GM23338 (cell line): Measurements from ENCODE around the gene NPLOC4. TPM values are rescaled to one million over a fixed set of nuclear protein-coding genes. Genes with fewer than 3 reads are reported as not detected.

Experiments
- ATAC-seq: fragments of 200-7000 bp; cut with Tn5 transposase; 3 replicates; pipeline ENCODE4 v1.9.1; 2020
- DNase-seq: peaks from one replicate; pipeline ENCODE4 v3.0.0-alpha.2; 2015; ENCODE audit warnings: low spot score
- H2AFZ ChIP-seq: fragments of 200-600 bp; sonication (generic); 2 replicates; pipeline ENCODE4 v1.8.0; 2016; ENCODE audit warnings: antibody characterized with exemption, mild to moderate bottlenecking, moderate library complexity
- H3F3A ChIP-seq: fragments of 200-600 bp; sonication (generic); replicated peaks from 2 replicates; pipeline ENCODE4 v1.8.0; 2017; ENCODE audit warnings: antibody characterized with exemption, mixed run types, low read depth
- H3K27ac ChIP-seq: fragments of 200-600 bp; sonication (generic); 2 replicates; pipeline ENCODE4 v1.6.1; 2016; ENCODE audit warnings: low read depth
- H3K27me3 ChIP-seq: fragments of 200-600 bp; sonication (generic); 2 replicates; pipeline ENCODE4 v1.8.0; 2016; ENCODE audit warnings: mild to moderate bottlenecking, mixed run types, moderate library complexity; ENCODE audit not compliant: insufficient read depth
- H3K36me3 ChIP-seq: fragments of 200-600 bp; sonication (generic); 2 replicates; pipeline ENCODE4 v1.8.0; 2016; ENCODE audit warnings: mild to moderate bottlenecking; ENCODE audit not compliant: insufficient read depth
- H3K4me1 ChIP-seq: fragments of 200-600 bp; sonication (generic); 2 replicates; pipeline ENCODE4 v1.8.0; 2016; ENCODE audit warnings: mild to moderate bottlenecking, moderate library complexity; ENCODE audit not compliant: insufficient read depth
- H3K4me2 ChIP-seq: fragments of 200-600 bp; sonication (generic); 2 replicates; pipeline ENCODE4 v1.7.1; 2017; ENCODE audit warnings: mixed run types
- H3K4me3 ChIP-seq: fragments of 200-600 bp; sonication (generic); 2 replicates; pipeline ENCODE4 v1.6.1; 2016; ENCODE audit warnings: mixed run types
- H3K79me2 ChIP-seq: fragments of 200-600 bp; sonication (generic); replicated peaks from 2 replicates; pipeline ENCODE4 v1.8.0; 2017; ENCODE audit warnings: mild to moderate bottlenecking; ENCODE audit not compliant: insufficient read depth
- H3K9me2 ChIP-seq: fragments of 200-600 bp; sonication (generic); 2 replicates; pipeline ENCODE4 v1.8.0; 2017; ENCODE audit not compliant: insufficient read depth
- H4K20me1 ChIP-seq: fragments of 200-600 bp; sonication (generic); replicated peaks from 2 replicates; pipeline ENCODE4 v1.8.0; 2017; ENCODE audit warnings: mild to moderate bottlenecking; ENCODE audit not compliant: insufficient read depth
- H3K27ac Mint-ChIP-seq: 2 replicates; pipeline ENCODE4 v1.8.0; 2020; ENCODE audit warnings: inconsistent platforms, mild to moderate bottlenecking, moderate library complexity, mixed read lengths
- H3K27me3 Mint-ChIP-seq: 3 replicates; pipeline ENCODE4 v1.8.0; 2022; ENCODE audit warnings: low read depth, mild to moderate bottlenecking, moderate library complexity, mixed read lengths, inconsistent platforms; ENCODE audit not compliant: insufficient read depth, poor library complexity
- H3K36me3 Mint-ChIP-seq: 3 replicates; pipeline ENCODE4 v1.8.0; 2021; ENCODE audit warnings: low read depth, mild to moderate bottlenecking, inconsistent platforms, moderate library complexity, mixed read lengths
- H3K4me1 Mint-ChIP-seq: 3 replicates; pipeline ENCODE4 v1.8.0; 2020; ENCODE audit warnings: mild to moderate bottlenecking, inconsistent platforms, mixed read lengths
- H3K4me3 Mint-ChIP-seq: 3 replicates; pipeline ENCODE4 v1.8.0; 2021; ENCODE audit warnings: moderate library complexity, mild to moderate bottlenecking, inconsistent platforms, mixed read lengths
- H3K9me3 Mint-ChIP-seq: 3 replicates; pipeline ENCODE4 v1.8.0; 2020; ENCODE audit warnings: moderate library complexity, mild to moderate bottlenecking, inconsistent platforms, mixed read lengths
- CREB1 ChIP-seq: fragments of 250-450 bp; sonication (Bioruptor Pico); IDR thresholded peaks from 2 replicates; pipeline ENCODE4 v1.5.0; 2020; ENCODE audit warnings: low read depth, mild to moderate bottlenecking, moderate library complexity
- ETS1 ChIP-seq: IDR thresholded peaks from 2 replicates; pipeline ENCODE4 v1.6.1; 2016; ENCODE audit warnings: antibody characterized with exemption
- EZH2 ChIP-seq: fragments of 200-600 bp; sonication (generic); IDR thresholded peaks from one replicate; pipeline ENCODE4 v1.8.0; 2017; ENCODE audit warnings: antibody characterized with exemption, mild to moderate bottlenecking, low read depth; ENCODE audit not compliant: unreplicated experiment
- EZH2phosphoT487 ChIP-seq: fragments of 200-600 bp; sonication (generic); IDR thresholded peaks from one replicate; pipeline ENCODE4 v1.8.1; 2018; ENCODE audit warnings: antibody characterized with exemption; ENCODE audit not compliant: unreplicated experiment
- JUNB ChIP-seq: IDR thresholded peaks from one replicate; pipeline ENCODE4 v1.6.1; 2016; ENCODE audit warnings: antibody characterized with exemption; ENCODE audit not compliant: unreplicated experiment
- NANOG ChIP-seq: IDR thresholded peaks from 2 replicates; pipeline ENCODE4 v1.6.1; 2016; ENCODE audit warnings: antibody characterized with exemption, borderline replicate concordance
- POLR2AphosphoS5 ChIP-seq: IDR thresholded peaks from 2 replicates; pipeline ENCODE4 v1.6.1; 2016; ENCODE audit warnings: antibody characterized with exemption, low read depth
- REST ChIP-seq: IDR thresholded peaks from one replicate; pipeline ENCODE4 v1.6.1; 2018; ENCODE audit warnings: antibody characterized with exemption; ENCODE audit not compliant: unreplicated experiment
- STAT1 ChIP-seq: IDR thresholded peaks from one replicate; pipeline ENCODE4 v1.6.1; 2016; ENCODE audit warnings: antibody characterized with exemption; ENCODE audit not compliant: unreplicated experiment
- ZNF114 ChIP-seq: fragments of 250-450 bp; sonication (Bioruptor Pico); IDR thresholded peaks from 2 replicates; pipeline ENCODE4 v1.5.0; 2020; ENCODE audit warnings: mild to moderate bottlenecking, moderate library complexity
- ZNF331 ChIP-seq: fragments of 250-450 bp; sonication (Bioruptor Pico); IDR thresholded peaks from 2 replicates; pipeline ENCODE4 v1.5.0; 2020; ENCODE audit warnings: low read depth, mild to moderate bottlenecking, moderate library complexity
- ZNF462 ChIP-seq: fragments of 250-450 bp; sonication (Bioruptor Pico); IDR thresholded peaks from 2 replicates; pipeline ENCODE4 v1.5.0; 2020; ENCODE audit warnings: mild to moderate bottlenecking, moderate library complexity
- polyA plus RNA-seq: library from polyadenylated mRNA; unstranded; fragments of >200 nt; fragmentation: Nextera tagmentation; extraction: Ambion mirVana; gene quantifications from 2 replicates; pipeline ENCODE4 v1.2.1, GENCODE V29; 2016
- total RNA-seq: library from RNA; depleted of rRNA; stranded (reverse); fragments of >200 nt; shearing (Covaris generic); gene quantifications from 2 replicates; pipeline ENCODE4 v1.2.3, GENCODE V29; 2014

The NPLOC4 gene
- total and polyA plus RNA-seq, 2 experiments from 2014 or later: 24.1 to 79.1 TPM

- TF ChIP-seq ETS1 (no peak), POLR2AphosphoS5 (no peak), EZH2phosphoT487 (no peak)
Observed at GRCh38 chr17:81662002-81662401, 25.1 kb upstream of the NPLOC4 start (continued).

- Histone ChIP-seq H3K27me3 (no peaks in the 10 kb centered on the region), H3K27ac (no peak overlapping the region), H3K36me3 (no peaks in the 10 kb centered on the region), H3K4me3 (no peak overlapping the region), H3K4me2 (no peak overlapping the region), H3K4me1 (peaks cover 7% of the 10 kb centered on the region), H3K9me2 (no peaks in the 10 kb centered on the region), H2AFZ (no peak overlapping the region), H3K79me2 (0 out of 2 replicates have a peak, but pooled peaks cover 3% of the 10 kb centered on the region), H4K20me1 (no peaks in the 10 kb centered on the region), H3F3A (peaks cover 7% of the 10 kb centered on the region; the same call in 1 of the 2 replicates)
- Mint-ChIP-seq H3K9me3 (no peaks in the 10 kb centered on the region), H3K27me3 (peaks cover 5% of the 10 kb centered on the region), H3K36me3 (peaks cover 11% of the 10 kb centered on the region), H3K4me3 (no peak overlapping the region), H3K4me1 (peaks cover 5% of the 10 kb centered on the region; the same call in 1 of the 3 replicates), H3K27ac (no peak overlapping the region)
- DNase-seq (no peak), ATAC-seq (no peak)
- TF ChIP-seq EZH2phosphoT487 (no peak), ZNF331 (CRISPR knock-in tag) (no peak), NANOG (no peak), CREB1 (no peak), ZNF462 (CRISPR knock-in tag) (no peak), REST (no peak), JUNB (no peak), STAT1 (no peak), EZH2 (no peak), POLR2AphosphoS5 (no peak), ETS1 (no peak), ZNF114 (no peak)
Observed at GRCh38 chr17:81660441-81660840, 23.5 kb upstream of the NPLOC4 start.
